ENCODE data around the gene FAM222A.

The FAM222A gene

DNA sequence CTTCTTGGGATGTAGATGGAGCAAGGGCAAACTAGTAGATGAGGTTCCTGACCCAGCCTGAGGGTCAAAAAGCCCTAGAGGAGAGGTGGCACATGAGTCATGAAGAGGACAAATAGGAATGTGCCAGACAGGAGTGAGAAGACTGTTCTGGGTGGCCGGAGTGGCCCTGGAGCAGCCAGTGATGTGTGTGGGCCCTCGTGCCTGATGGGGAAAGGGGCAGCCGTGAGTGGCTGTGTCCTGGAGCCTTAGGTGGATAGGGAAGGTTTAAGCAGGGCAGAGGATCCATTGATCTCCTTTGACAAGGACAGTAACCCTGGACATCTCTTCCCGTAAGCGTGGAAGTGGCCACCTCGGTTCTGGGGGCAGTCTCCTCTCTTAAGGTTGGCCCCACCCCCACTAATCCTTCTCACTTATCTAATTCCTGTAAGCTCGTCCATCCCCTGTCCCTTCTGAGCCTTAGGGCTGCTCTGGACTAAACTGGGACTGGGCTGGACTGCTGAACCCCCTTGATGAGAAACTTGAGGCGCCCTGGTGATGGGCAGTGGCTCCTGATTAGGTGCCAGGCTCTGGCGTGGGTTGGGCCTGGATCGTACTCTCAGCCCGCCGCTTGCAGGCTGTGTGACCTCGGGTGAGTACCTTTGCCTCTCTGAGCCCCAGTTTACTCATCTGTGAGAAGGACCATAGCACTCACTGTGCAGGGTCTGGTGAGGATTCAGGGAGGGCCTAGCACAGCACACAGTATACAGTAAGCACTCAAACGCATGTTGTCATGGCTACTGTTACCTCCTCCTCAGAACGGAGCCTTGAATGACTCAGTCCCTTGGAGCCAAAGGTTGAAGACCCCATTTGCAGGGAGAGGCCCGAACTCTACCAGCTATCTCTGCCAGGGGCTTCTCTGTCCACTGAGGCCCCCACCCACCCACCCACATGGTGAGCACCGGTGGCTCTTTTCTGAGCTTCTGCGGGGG, 4.0 kb downstream of the FAM222A start:
- no peak for DNase-seq (ENCODE audit: low read depth, low spot score)
- TF ChIP-seq, protein P1, sequence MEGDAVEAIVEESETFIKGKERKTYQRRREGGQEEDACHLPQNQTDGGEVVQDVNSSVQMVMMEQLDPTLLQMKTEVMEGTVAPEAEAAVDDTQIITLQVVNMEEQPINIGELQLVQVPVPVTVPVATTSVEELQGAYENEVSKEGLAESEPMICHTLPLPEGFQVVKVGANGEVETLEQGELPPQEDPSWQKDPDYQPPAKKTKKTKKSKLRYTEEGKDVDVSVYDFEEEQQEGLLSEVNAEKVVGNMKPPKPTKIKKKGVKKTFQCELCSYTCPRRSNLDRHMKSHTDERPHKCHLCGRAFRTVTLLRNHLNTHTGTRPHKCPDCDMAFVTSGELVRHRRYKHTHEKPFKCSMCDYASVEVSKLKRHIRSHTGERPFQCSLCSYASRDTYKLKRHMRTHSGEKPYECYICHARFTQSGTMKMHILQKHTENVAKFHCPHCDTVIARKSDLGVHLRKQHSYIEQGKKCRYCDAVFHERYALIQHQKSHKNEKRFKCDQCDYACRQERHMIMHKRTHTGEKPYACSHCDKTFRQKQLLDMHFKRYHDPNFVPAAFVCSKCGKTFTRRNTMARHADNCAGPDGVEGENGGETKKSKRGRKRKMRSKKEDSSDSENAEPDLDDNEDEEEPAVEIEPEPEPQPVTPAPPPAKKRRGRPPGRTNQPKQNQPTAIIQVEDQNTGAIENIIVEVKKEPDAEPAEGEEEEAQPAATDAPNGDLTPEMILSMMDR (IDR thresholded peaks at IDR 0.05; ENCODE audit: low read depth, low read length): no peak
- no peak overlapping the region for H3K4me3 ChIP-seq (ENCODE audit: low read depth, low read length)
- in situ Hi-C loops (cut with HindIII; ENCODE audit: low sequenced_read_pairs): no loop called here

DNA sequence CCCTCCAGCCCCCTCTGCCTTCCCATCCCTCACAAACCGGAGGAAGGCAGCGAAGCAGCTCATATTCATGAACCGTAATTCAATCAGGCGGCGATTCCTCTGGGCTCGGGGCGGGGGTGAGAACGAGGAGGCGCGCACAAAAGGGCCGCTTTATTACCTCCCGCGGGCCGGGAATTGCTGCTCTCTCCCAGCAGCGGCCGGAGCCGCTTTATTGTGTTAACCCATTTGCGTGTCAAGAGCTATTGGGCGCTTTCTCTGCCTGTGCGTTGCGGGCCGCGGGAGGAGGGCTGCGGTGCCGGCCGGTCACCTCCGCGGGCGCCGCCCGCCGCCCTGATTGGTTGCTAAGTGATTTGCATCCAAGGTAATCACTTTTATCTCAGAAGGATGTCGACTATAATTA, 4.8 kb downstream of the FAM222A start:
- no peak overlapping the region for H3K4me3 ChIP-seq (ENCODE audit: low read depth, low read length)
- in situ Hi-C loops (cut with HindIII; ENCODE audit: low sequenced_read_pairs): no loop called here
- no peak for DNase-seq (ENCODE audit: low read depth, low spot score)
- TF ChIP-seq, protein P1 (IDR thresholded peaks at IDR 0.05; ENCODE audit: low read depth, low read length): no peak

DNA sequence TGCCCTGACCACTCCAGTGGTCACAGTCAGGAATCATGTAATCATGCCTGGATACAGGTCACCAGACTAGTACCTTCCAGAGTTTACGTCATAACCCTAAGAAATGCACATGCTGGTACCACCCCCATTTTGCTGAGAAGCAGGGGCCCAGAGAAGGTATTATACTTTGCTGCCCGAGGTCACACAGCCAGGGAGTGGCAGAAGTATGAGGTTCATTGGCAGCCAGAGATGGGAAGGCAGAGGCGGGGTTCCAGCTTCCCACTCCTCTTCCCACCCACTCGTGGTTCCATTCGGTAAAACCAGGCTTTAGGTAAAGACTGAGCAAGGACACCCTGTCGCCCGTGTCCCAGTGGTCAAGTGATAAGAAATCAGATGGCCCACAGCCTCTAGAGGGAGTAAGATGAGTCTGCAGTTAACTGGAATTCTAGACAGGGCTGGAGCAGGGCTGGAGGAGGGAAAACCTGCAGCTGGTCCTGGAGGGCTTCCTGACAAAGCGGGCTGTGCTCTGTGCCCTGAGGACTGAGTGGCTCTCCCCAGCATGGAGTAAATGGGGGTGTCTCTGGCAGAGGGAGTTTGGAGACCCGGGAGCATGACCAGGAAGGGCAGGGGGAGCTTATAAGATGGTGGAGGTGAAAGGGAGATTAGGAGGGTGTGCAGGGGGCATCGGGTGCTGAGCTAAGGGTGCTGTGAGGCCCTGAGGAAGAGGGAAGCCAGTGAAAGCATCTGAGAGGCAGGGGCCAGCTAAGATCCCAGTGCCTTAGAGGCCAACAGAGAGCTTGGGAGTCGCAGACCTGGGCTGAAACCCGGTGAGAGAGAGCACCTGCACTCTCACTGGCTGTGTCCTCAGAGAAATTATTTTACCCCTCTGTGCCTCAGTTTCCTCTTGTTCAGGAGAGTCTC, 5.7 kb downstream of the FAM222A start:
- TF ChIP-seq, protein P1 (IDR thresholded peaks at IDR 0.05; ENCODE audit: low read depth, low read length): peak; percentile 44
- in situ Hi-C loops (cut with HindIII; ENCODE audit: low sequenced_read_pairs): no loop called here
- DNase-seq (ENCODE audit: low read depth, low spot score): no peak

DNA sequence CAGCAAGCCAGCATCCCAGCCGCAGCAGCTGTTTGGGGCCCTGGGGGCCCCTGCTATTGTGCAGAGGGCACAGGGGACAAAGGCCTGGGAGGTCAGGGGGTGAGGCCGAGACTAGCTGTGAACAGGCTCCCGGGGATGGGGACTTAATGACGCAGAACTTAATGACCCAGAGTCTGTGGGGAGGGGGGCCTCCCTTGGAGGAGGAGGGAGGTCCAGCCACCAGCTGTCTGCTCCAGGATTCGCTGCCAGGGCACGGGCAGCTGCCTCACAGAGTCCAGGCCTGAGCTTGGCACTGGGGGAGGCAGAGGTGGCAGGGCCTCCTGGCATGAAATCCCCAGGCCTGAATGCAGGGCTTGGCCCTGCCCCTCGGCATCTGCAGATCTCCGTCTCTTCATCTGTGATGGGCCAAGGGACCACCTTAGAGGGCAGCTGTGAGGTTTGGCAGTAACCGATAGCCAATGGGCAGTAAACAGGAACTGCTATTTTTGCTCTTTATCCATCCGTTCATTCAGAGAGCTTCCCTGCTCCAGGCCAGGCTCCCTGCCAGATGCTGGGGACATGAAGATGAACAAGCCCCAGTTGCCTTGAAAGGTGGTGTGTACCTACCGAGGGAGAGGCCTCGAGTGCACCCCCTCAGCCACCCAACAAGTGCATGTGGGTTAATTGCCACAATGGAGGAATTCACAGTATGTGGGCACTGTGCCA, 6.7 kb downstream of the FAM222A start:
- DNase-seq (ENCODE audit: low read depth, low spot score): no peak
- in situ Hi-C loops (cut with HindIII; ENCODE audit: low sequenced_read_pairs): no loop called here
- H3K4me3 ChIP-seq (ENCODE audit: low read depth, low read length): no peak overlapping the region
- TF ChIP-seq, protein P1 (IDR thresholded peaks at IDR 0.05; ENCODE audit: low read depth, low read length): no peak

More for the DNA sequence above, 5.7 kb downstream of the FAM222A start:
- H3K4me3 ChIP-seq (ENCODE audit: low read depth, low read length): no peak overlapping the region

DNA sequence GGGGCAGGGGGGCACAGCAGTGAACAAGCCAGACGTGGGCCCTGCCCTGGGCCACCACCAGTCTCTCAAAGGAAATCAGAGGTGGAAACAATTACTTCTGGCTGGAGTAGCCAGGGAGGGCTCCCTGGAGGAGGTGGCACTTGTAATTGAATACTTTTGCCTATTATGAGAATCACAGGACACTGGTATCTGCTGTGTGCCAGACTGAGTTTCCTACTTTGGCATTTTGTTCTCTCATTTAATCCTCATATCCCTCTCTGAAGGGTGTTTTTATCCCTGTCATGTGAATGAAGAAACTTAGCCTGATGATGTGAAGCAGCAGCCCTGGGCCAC, 7.2 kb downstream of the FAM222A start:
- in situ Hi-C loops (cut with HindIII; ENCODE audit: low sequenced_read_pairs): no loop called here
- TF ChIP-seq, protein P1 (IDR thresholded peaks at IDR 0.05; ENCODE audit: low read depth, low read length): no peak
- no peak overlapping the region for H3K4me3 ChIP-seq (ENCODE audit: low read depth, low read length)
- no peak for DNase-seq (ENCODE audit: low read depth, low spot score)

DNA sequence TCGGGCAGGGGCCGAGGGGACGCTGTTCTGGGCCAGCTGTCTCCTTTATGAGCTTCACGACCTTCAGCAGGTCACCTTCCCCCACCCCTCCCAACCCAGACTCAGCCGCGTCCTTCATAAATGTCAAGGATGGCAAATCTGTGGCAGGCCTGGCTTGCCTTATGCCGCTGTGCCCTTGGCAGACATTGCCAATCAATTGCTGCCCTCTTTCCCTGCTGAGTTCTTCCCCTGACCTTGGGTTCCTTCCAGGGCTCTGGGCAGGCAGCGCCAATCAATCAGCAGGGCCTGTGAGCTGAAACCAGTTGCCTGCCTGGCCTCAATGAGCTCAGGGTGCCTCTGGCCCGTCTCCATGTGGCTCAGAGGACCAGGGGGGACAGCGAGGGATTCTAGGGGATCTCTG, 7.7 kb downstream of the FAM222A start:
- in situ Hi-C loops (cut with HindIII; ENCODE audit: low sequenced_read_pairs): no loop called here
- no peak for DNase-seq (ENCODE audit: low read depth, low spot score)
- no peak overlapping the region for H3K4me3 ChIP-seq (ENCODE audit: low read depth, low read length)
- TF ChIP-seq, protein P1 (IDR thresholded peaks at IDR 0.05; ENCODE audit: low read depth, low read length): no peak

Data from astrocyte of the spinal cord (primary cell).